K562 (cell line): ENCODE measurements around the gene DIS3L. TPM values are rescaled to one million over a fixed set of nuclear protein-coding genes. Genes with fewer than 3 reads are reported as not detected.

Experiments used
- ATAC-seq: fragments of 200-7000 bp; cut with Tn5 transposase; 3 replicates; pipeline ENCODE4 v1.9.1; 2020; ENCODE audit warnings: moderate library complexity
- BruUV-seq: library from RNA; stranded (reverse); fragments of 400-500 nt; replicated peaks from 2 replicates; lab custom pipeline; 2021; lab: Mats Ljungman, UMichigan
- CTCF ChIA-PET: fragments of 300-600 bp; formaldehyde crosslinking; extraction: SDS; loops from one replicate; lab custom pipeline; 2021; ENCODE audit warnings: low intra/inter-chr PET ratio; lab: Yijun Ruan, JAX
- POLR2A ChIA-PET: fragments of 300-600, 350-650 bp; sonication (Branson Sonifier 250); formaldehyde crosslinking; extraction: SDS; loops from one replicate; lab custom pipeline; 2021; ENCODE audit warnings: antibody characterized with exemption, inconsistent platforms; lab: Yijun Ruan, JAX
- DNase-seq, 4 experiments: peaks; one replicate each; pipeline versions ENCODE4 v3.0.0 to v3.0.0-alpha.2; 2011 to 2018; ENCODE audit warnings: low spot score in 3 of 4, mixed read lengths in 3 of 4; ENCODE audit errors: extremely low read depth in 1 of 4
- FAIRE-seq: peaks from 2 replicates; lab custom pipeline; 2011; peaks lifted over from hg19 to GRCh38; lab: Jason Lieb, UNC
- H2AFZ ChIP-seq: 2 replicates; pipeline ENCODE4 v1.6.0; 2011; ENCODE audit warnings: low read depth, low read length, control low read depth, inconsistent platforms
- H3K27ac ChIP-seq: fragments of 200-600 bp; 3 replicates; pipeline ENCODE4 v1.8.0; 2011; ENCODE audit warnings: low read depth, mild to moderate bottlenecking, control low read depth, inconsistent platforms, low read length, moderate library complexity, mixed read lengths; ENCODE audit errors: extremely low read depth
- H3K27me3 ChIP-seq, 2 experiments: fragments of 300-600 bp in 1 of 2; 2 replicates in 1 of 2; 3 replicates in 1 of 2; pipeline versions ENCODE4 v1.6.0 to v1.8.0; 2011; ENCODE audit warnings: inconsistent platforms in 2 of 2, low read length in 2 of 2, mild to moderate bottlenecking in 1 of 2, mixed read lengths in 1 of 2, moderate library complexity in 1 of 2; ENCODE audit not compliant: control insufficient read depth in 2 of 2, insufficient read depth in 2 of 2
- H3K36me3 ChIP-seq: fragments of 300-600 bp; 3 replicates; pipeline ENCODE4 v1.8.0; 2011; ENCODE audit warnings: mild to moderate bottlenecking, low read length, inconsistent platforms; ENCODE audit not compliant: control insufficient read depth, insufficient read depth
- H3K4me1 ChIP-seq, 2 experiments: fragments of 200-600 bp in 1 of 2; replicated peaks in 1 of 2; 2 replicates in 1 of 2; 3 replicates in 1 of 2; pipeline versions ENCODE4 v1.5.1 to v1.8.0; 2011; ENCODE audit warnings: inconsistent platforms in 2 of 2, low read length in 2 of 2, mild to moderate bottlenecking in 1 of 2, mixed read lengths in 1 of 2, moderate library complexity in 1 of 2; ENCODE audit not compliant: control insufficient read depth in 2 of 2, insufficient read depth in 2 of 2
- H3K4me2 ChIP-seq: 2 replicates; pipeline ENCODE4 v1.6.1; 2011; ENCODE audit warnings: low read length, control low read depth, inconsistent platforms, mixed read lengths; ENCODE audit not compliant: insufficient read depth
- H3K4me3 ChIP-seq: fragments of 200-600 bp; sonication (generic), shearing (Covaris generic); 2 replicates; pipeline ENCODE4 v1.5.1; 2016; ENCODE audit warnings: control low read depth, inconsistent platforms
- H3K79me2 ChIP-seq: fragments of 200-600 bp; 3 replicates; pipeline ENCODE4 v1.8.0; 2011; ENCODE audit warnings: low read length, inconsistent platforms; ENCODE audit not compliant: control insufficient read depth, insufficient read depth
- H3K9ac ChIP-seq, 2 experiments: 2 replicates each; pipeline versions ENCODE4 v1.6.0 to v1.6.1; 2011; ENCODE audit warnings: low read depth in 2 of 2, low read length in 2 of 2, control low read depth in 1 of 2, inconsistent platforms in 1 of 2, mild to moderate bottlenecking in 1 of 2, mixed read lengths in 1 of 2; ENCODE audit not compliant: insufficient read depth in 1 of 2
- H3K9me1 ChIP-seq: one replicate; pipeline ENCODE4 v1.6.0; 2011; ENCODE audit warnings: inconsistent platforms, mild to moderate bottlenecking, low read length, moderate library complexity; ENCODE audit not compliant: control insufficient read depth, insufficient read depth
- H3K9me3 ChIP-seq: replicated peaks from 2 replicates; pipeline ENCODE4 v1.5.1; 2011; ENCODE audit warnings: low read depth, low read length, inconsistent platforms; ENCODE audit not compliant: control insufficient read depth, insufficient read depth
- H4K20me1 ChIP-seq: replicated peaks from 2 replicates; pipeline ENCODE4 v1.6.1; 2011; ENCODE audit warnings: low read length, inconsistent platforms, mixed read lengths; ENCODE audit not compliant: control insufficient read depth, insufficient read depth
- CTCF ChIP-seq, 3 experiments: IDR thresholded peaks in 2 of 3; conservative IDR thresholded peaks in 1 of 3; 2 replicates each; pipeline ENCODE4 v1.5.1; 2011 to 2012; ENCODE audit warnings: low read length in 3 of 3, mild to moderate bottlenecking in 3 of 3, control low read depth in 2 of 3, improper control_type of control experiment in 1 of 3, inconsistent platforms in 1 of 3, low read depth in 1 of 3, mixed read lengths in 1 of 3, moderate library complexity in 1 of 3; ENCODE audit not compliant: insufficient read depth in 2 of 3
- PHTF2 ChIP-seq: fragments of 250-450 bp; sonication (Bioruptor Pico); IDR thresholded peaks from 2 replicates; pipeline ENCODE4 v1.5.0; 2021; ENCODE audit warnings: mild to moderate bottlenecking
- ZNF384 ChIP-seq: IDR thresholded peaks from 2 replicates; pipeline ENCODE4 v1.6.1; 2012; ENCODE audit warnings: low read depth, low read length, improper control_type of control experiment
- in situ Hi-C: fragments of 300-500 bp; cut with MboI; formaldehyde crosslinking; loops from 4 replicates; pipeline ENCODE4 v1.15.0; 2018; ENCODE audit warnings: inconsistent platforms, mixed read lengths
- intact Hi-C: fragments of 100-400 bp; cut with micrococcal nuclease; formaldehyde crosslinking; loops from 2 replicates; pipeline ENCODE4 v1.14.2; 2022
- polyA plus RNA-seq, 8 experiments: library from polyadenylated mRNA; depleted of rRNA in 4 of 8; stranded (reverse) in 5 of 8; unstranded in 3 of 8; fragments of >200 nt; fragmentation: Nextera tagmentation in 2 of 8; fragmentation: Illumina TruSeq in 1 of 8; extraction: Ambion mirVana in 2 of 8; extraction: Trizol in 1 of 8; gene quantifications; 2 replicates each; pipeline versions ENCODE4 v1.2.1 to v1.2.3, GENCODE V29; 2011 to 2014; ENCODE audit warnings: inconsistent platforms in 1 of 8, missing spikeins in 1 of 8
- total RNA-seq, 7 experiments: library from RNA; depleted of rRNA in 6 of 7; stranded (reverse); fragments of >200 nt in 6 of 7; fragmentation: Illumina TruSeq in 2 of 7; extraction: Trizol in 2 of 7; gene quantifications; 2 replicates each; pipeline versions ENCODE4 v1.2.1 to v1.2.3, GENCODE V29; 2011 to 2021; ENCODE audit warnings: low replicate concordance in 1 of 7

The DIS3L gene
- total and polyA plus RNA-seq, 9 of the 15 experiments (the other 6 are each of a cell fraction or from before 2014, with no cell fraction given) = 5.9 to 34.6 (median 16.9) TPM

GRCh38 chr15:66287461-66288057 lies 5.8 kb upstream of the DIS3L start (continued):
- TF ChIP-seq CTCF (IDR thresholded peaks at IDR 0.05 in 2 of 3, conservative IDR thresholded peaks at IDR 0.05 in 1 of 3; ENCODE audit: insufficient read depth in 2 of 3, low read depth in 1 of 3, low read length in 3 of 3) (peak; percentile 42 to 76 (median 44); a peak in 4 of 6 replicates), ZNF384 (peak; percentile 99)

GRCh38 chr15:66288093-66288492 lies 5.3 kb upstream of the DIS3L start:
- in situ Hi-C loops = no loop called here

More at GRCh38 chr15:66288093-66288492, 5.3 kb upstream of the DIS3L start:
- FAIRE-seq = peak; percentile 19
- no peak overlapping the region for H3K4me3 ChIP-seq
- no peaks in the 10 kb centered on the region for H3K9me3 ChIP-seq
- H4K20me1 ChIP-seq = peaks cover 3% of the 10 kb centered on the region; the same call in 1 of the 2 replicates
- ATAC-seq = no peak
- CTCF ChIA-PET = interaction anchor here (0.8 to 2.0 kb wide), 4 partner anchors 36 to 691 kb away, joined by 3 to 9 read pairs (median 4); no protein-coding TSS in a partner anchor
- H2AFZ ChIP-seq = no peak overlapping the region
- TF ChIP-seq PHTF2 (CRISPR knock-in tag) = no peak
- no peak overlapping the region for H3K27ac ChIP-seq
- no TSS peak for BruUV-seq
- peaks cover 0 to 3% of the 10 kb centered on the region in 2 experiments; a peak in 2 of 5 replicates for H3K27me3 ChIP-seq
- no peaks in the 10 kb centered on the region for H3K36me3 ChIP-seq
- intact Hi-C loops = loop anchor here (5.0 to 10.0 kb wide), 3 partner anchors 36 to 306 kb away; partner anchors contain the start of gene MEGF11
- H3K9me1 ChIP-seq = no peaks in the 10 kb centered on the region
- no peak overlapping the region for H3K4me2 ChIP-seq
- H3K4me1 ChIP-seq = peaks cover 5 to 9% of the 10 kb centered on the region in 2 experiments; a peak in 4 of 5 replicates
- DNase-seq = no peak
- H3K79me2 ChIP-seq = no peaks in the 10 kb centered on the region
- no peak overlapping the region for H3K9ac ChIP-seq
- POLR2A ChIA-PET = interaction anchor here (0.8 kb wide), 1 partner anchor 22 kb away, joined by 3 read pairs; no protein-coding TSS in a partner anchor
